DND-41 (cell line): ENCODE data around the gene WASF1.

Experiments used
- ATAC-seq: fragments of 200-7000 bp; cut with Tn5 transposase; 3 replicates; pipeline ENCODE4 v1.9.1; 2021; ENCODE audit warnings: low read depth; ENCODE audit not compliant: insufficient read depth
- DNase-seq: peaks from one replicate; pipeline ENCODE4 v3.0.0-alpha.2; 2020
- H2AFZ ChIP-seq: 2 replicates; pipeline ENCODE4 v1.6.0; 2012; ENCODE audit warnings: low read depth, low read length
- H3K27ac ChIP-seq: 2 replicates; pipeline ENCODE4 v1.5.1; 2012; ENCODE audit warnings: low read length, inconsistent platforms
- H3K27me3 ChIP-seq: fragments of 200-600 bp; sonication (generic); 2 replicates; pipeline ENCODE4 v1.6.0; 2012; ENCODE audit warnings: low read length, mild to moderate bottlenecking, inconsistent platforms; ENCODE audit not compliant: insufficient read depth, poor library complexity
- H3K36me3 ChIP-seq: 2 replicates; pipeline ENCODE4 v1.5.1; 2012; ENCODE audit warnings: low read length, inconsistent platforms; ENCODE audit not compliant: insufficient read depth
- H3K4me1 ChIP-seq: 2 replicates; pipeline ENCODE4 v1.5.1; 2012; ENCODE audit warnings: mild to moderate bottlenecking, low read length; ENCODE audit not compliant: insufficient read depth
- H3K4me2 ChIP-seq: 2 replicates; pipeline ENCODE4 v1.6.0; 2012; ENCODE audit warnings: mild to moderate bottlenecking, moderate library complexity, low read length, inconsistent platforms; ENCODE audit not compliant: insufficient read depth
- H3K4me3 ChIP-seq, 2 experiments: fragments of 200-600 bp in 1 of 2; shearing (Covaris generic) in 1 of 2; 2 replicates each; pipeline ENCODE4 v1.5.1; 2012 to 2016; ENCODE audit warnings: inconsistent platforms in 2 of 2, low read length in 2 of 2, mild to moderate bottlenecking in 2 of 2, low read depth in 1 of 2, moderate library complexity in 1 of 2
- H3K79me2 ChIP-seq: 2 replicates; pipeline ENCODE4 v1.6.0; 2012; ENCODE audit warnings: low read length, inconsistent platforms; ENCODE audit not compliant: insufficient read depth
- H3K9ac ChIP-seq: 2 replicates; pipeline ENCODE4 v1.6.0; 2012; ENCODE audit warnings: low read depth, mild to moderate bottlenecking, inconsistent platforms, low read length, moderate library complexity
- H3K9me3 ChIP-seq: 2 replicates; pipeline ENCODE4 v1.5.1; 2012; ENCODE audit warnings: low read length, moderate library complexity, mild to moderate bottlenecking, inconsistent platforms; ENCODE audit not compliant: insufficient read depth, severe bottlenecking
- H4K20me1 ChIP-seq: 2 replicates; pipeline ENCODE4 v1.6.0; 2012; ENCODE audit warnings: low read length; ENCODE audit not compliant: insufficient read depth
- EZH2 ChIP-seq: IDR thresholded peaks from 3 replicates; pipeline ENCODE4 v1.6.1; 2012; ENCODE audit warnings: borderline replicate concordance, low read depth, mild to moderate bottlenecking, moderate library complexity, low read length, inconsistent platforms; ENCODE audit not compliant: severe bottlenecking
- TF ChIP-seq, protein P1 (sequence below): IDR thresholded peaks from 2 replicates; pipeline ENCODE4 v1.5.1; 2012; ENCODE audit warnings: borderline replicate concordance, low read length, moderate library complexity, mild to moderate bottlenecking; ENCODE audit not compliant: poor library complexity, severe bottlenecking; ENCODE audit errors: extremely low read depth

The WASF1 gene

DNA sequence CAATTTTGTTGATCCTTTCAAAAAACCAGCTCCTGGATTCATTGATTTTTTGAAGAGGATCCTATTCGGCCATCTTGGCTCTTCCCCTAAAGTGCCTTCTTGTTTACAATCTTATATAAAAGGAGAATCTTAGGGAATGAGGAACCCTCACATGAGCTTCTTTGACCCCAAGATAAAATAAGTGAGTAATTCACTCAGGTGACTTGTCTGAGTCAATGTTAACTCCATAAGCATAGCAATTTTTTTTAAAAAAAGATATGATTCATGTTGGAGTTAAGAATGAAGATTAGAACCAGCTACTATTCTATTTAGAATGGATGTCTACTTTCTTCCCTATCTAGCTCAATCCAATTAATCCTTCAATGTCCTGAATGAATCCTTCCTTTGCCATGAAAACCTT is 21.0 kb downstream of the WASF1 start:
- Histone ChIP-seq H3K79me2 (0 out of 2 replicates have a peak, but pooled peaks cover 2% of the 10 kb centered on the region), H3K4me2 (no peak overlapping the region), H2AFZ (no peak overlapping the region), H3K9me3 (no peaks in the 10 kb centered on the region), H3K9ac (no peak overlapping the region), H3K27me3 (no peaks in the 10 kb centered on the region), H4K20me1 (no peaks in the 10 kb centered on the region; the same call in 1 of the 2 replicates), H3K4me3 (no peak overlapping the region), H3K36me3 (no peaks in the 10 kb centered on the region), H3K4me1 (no peaks in the 10 kb centered on the region), H3K27ac (no peak overlapping the region)
- DNase-seq (no peak), ATAC-seq (no peak)
- no peak for TF ChIP-seq EZH2
- TF ChIP-seq, protein P1, sequence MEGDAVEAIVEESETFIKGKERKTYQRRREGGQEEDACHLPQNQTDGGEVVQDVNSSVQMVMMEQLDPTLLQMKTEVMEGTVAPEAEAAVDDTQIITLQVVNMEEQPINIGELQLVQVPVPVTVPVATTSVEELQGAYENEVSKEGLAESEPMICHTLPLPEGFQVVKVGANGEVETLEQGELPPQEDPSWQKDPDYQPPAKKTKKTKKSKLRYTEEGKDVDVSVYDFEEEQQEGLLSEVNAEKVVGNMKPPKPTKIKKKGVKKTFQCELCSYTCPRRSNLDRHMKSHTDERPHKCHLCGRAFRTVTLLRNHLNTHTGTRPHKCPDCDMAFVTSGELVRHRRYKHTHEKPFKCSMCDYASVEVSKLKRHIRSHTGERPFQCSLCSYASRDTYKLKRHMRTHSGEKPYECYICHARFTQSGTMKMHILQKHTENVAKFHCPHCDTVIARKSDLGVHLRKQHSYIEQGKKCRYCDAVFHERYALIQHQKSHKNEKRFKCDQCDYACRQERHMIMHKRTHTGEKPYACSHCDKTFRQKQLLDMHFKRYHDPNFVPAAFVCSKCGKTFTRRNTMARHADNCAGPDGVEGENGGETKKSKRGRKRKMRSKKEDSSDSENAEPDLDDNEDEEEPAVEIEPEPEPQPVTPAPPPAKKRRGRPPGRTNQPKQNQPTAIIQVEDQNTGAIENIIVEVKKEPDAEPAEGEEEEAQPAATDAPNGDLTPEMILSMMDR, result no peak

DNA sequence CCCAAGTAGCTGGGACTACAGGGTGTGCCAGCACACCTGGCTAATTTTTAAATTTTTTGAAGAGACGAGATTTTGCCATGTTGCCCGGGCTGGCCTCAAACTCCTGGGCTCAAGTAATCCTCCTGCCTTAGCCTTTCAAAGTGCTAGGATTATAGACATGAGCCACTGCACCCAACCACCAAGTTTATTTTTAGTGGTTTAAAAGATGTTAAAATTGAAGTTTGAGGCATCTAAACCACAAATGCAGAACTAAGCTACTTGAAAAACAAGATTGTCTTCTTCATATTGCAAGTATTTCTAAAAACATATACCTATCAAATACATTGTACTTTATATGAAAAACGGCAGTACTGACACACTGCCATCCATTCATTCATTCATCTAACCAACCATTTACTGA is 31.6 kb downstream of the WASF1 start:
- Histone ChIP-seq H3K27ac (no peak overlapping the region), H3K36me3 (no peaks in the 10 kb centered on the region), H3K4me3 (no peak overlapping the region), H4K20me1 (no peaks in the 10 kb centered on the region), H3K79me2 (no peaks in the 10 kb centered on the region), H3K9ac (no peak overlapping the region), H3K4me1 (no peaks in the 10 kb centered on the region), H3K27me3 (no peaks in the 10 kb centered on the region), H3K9me3 (no peaks in the 10 kb centered on the region), H2AFZ (no peak overlapping the region), H3K4me2 (no peak overlapping the region)
- TF ChIP-seq, protein P1, result no peak
- TF ChIP-seq EZH2, result no peak
- ATAC-seq, result no peak
- no peak for DNase-seq

DNA sequence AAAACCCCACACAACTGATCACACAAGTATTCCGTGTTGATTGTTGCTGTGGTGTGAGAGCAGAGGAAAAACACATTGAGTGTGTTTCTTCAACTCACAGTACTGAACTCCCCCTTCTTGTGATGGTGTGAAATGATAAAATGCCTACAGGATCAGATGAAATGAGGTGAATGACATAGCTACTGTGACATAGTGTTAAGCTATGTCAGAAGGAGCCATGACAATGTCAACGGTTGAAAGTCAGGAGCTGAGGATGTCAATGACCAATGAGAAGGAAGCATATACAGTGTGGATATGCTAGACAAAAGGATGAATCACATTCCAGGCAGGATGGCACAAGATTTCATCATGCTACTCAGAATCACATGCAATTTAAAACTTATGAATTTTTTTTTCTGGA is 38.8 kb downstream of the WASF1 start:
- H3K4me1 ChIP-seq, result no peaks in the 10 kb centered on the region
- H3K79me2 ChIP-seq, result no peaks in the 10 kb centered on the region
- no peak overlapping the region for H3K4me3 ChIP-seq
- no peak overlapping the region for H3K4me2 ChIP-seq
- no peak for ATAC-seq
- TF ChIP-seq, protein P1, result no peak
- no peak for TF ChIP-seq EZH2
- no peaks in the 10 kb centered on the region for H3K27me3 ChIP-seq
- no peak overlapping the region for H3K9ac ChIP-seq
- no peaks in the 10 kb centered on the region for H4K20me1 ChIP-seq
- peaks cover 19% of the 10 kb centered on the region for H3K9me3 ChIP-seq
- no peak overlapping the region for H2AFZ ChIP-seq
- DNase-seq, result no peak
- H3K27ac ChIP-seq, result no peak overlapping the region
- H3K36me3 ChIP-seq, result peaks cover 15% of the 10 kb centered on the region

DNA sequence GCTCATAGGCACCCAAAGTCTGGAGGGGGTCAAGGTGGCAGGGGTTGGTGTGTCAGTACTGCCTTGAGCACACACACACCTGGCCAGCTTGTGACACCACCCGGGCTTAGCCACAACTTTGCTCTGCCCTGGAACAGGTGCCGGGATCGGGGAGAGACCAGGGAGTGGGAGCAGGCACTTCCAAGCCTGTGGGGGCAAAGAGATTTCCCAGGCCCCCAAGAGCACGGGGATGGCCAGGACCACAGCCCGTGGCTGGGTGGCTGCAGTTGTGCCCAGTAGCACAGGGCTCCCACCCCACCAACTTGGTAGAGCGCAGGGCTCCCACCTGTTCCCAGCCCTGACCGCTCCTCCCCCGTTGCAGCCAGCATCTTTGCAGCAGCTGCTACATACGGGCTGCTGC is 40.4 kb downstream of the WASF1 start:
- ATAC-seq, result no peak
- no peak for TF ChIP-seq EZH2
- TF ChIP-seq, protein P1, result no peak
- peaks cover 19% of the 10 kb centered on the region for H3K9me3 ChIP-seq

More for the DNA sequence above, 40.4 kb downstream of the WASF1 start:
- H3K36me3 ChIP-seq, result peaks cover 15% of the 10 kb centered on the region
- no peaks in the 10 kb centered on the region for H3K4me1 ChIP-seq
- DNase-seq, result no peak
- no peak overlapping the region for H3K9ac ChIP-seq
- H3K4me3 ChIP-seq, result no peak overlapping the region
- no peaks in the 10 kb centered on the region for H3K79me2 ChIP-seq
- H3K27me3 ChIP-seq, result no peaks in the 10 kb centered on the region
- no peak overlapping the region for H2AFZ ChIP-seq
- no peak overlapping the region for H3K4me2 ChIP-seq
- no peaks in the 10 kb centered on the region for H4K20me1 ChIP-seq
- H3K27ac ChIP-seq, result no peak overlapping the region
